Hematopoietic multipotent progenitor cell treated with erythropoietin and hydrocortisone succinate and interleukin-3 and kit ligand, for 6 days (in vitro differentiated cells): Measurements from ENCODE around the gene RALY.
A peak's percentile ranks its signal among the peaks of the same experiment; 100 is the strongest.
"Not testable (repeated sequence)": the region's sequence is repeated elsewhere in the genome, so short reads cannot be mapped to it uniquely, and the experiment has no call there.

Source experiments
- DNase-seq: peaks from one replicate; pipeline ENCODE4 v3.0.0-alpha.2; 2015

RALY gene

GRCh38 chr20:34111702-34112599 is 118.2 kb downstream of the RALY start, which contains the start of gene EIF2S2:
TSS of gene EIF2S2 (minus strand) at chr20:34112243. CDS start at chr20:34112110, 133 bp downstream.
- DNase-seq = peak; percentile 99

GRCh38 chr20:34112600-34113101 is 118.9 kb downstream of the RALY start:
- peak; percentile 67 for DNase-seq

- DNase-seq = no peak
Observed at GRCh38 chr20:34114809-34115208, 121.1 kb downstream of the RALY start.

GRCh38 chr20:34115232-34115631 is 121.5 kb downstream of the RALY start:
- no peak for DNase-seq

- DNase-seq = no peak
Observed at GRCh38 chr20:34120213-34120612, 126.5 kb downstream of the RALY start.

DNA sequence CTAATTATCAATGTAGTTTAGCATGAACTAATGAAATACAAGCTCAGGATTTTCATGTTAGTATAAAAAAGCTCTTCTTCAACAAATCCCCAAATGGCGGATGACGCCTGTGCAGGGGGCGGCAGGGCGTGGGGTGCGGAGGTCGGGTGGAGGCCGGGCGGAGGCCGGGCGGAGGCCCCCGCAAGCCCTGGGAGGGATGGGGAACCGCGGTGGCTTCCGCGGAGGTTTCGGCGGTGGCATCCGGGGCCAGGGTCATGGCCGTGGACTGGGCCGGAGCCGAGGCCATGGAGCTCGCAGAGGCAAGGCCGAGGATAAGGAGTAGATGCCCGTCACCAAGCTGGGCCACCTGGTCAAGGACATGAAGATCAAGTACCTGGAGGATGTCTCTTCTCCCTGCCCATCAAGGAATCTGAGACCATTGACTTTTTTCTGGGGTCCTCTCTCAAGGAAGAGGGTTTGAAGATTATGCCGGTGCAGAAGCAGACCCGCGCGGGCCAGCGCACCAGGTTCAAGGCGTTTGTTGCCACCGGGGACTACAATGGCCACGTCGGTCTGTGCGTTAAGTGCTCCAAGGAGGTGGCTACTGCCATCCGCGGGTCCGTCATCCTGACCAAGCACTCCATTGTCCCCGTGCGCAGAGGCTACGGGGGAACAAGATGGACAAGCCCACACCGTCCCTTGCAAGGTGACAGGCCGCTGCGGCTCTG is 128.7 kb downstream of the RALY start:
- no peak for DNase-seq

DNA sequence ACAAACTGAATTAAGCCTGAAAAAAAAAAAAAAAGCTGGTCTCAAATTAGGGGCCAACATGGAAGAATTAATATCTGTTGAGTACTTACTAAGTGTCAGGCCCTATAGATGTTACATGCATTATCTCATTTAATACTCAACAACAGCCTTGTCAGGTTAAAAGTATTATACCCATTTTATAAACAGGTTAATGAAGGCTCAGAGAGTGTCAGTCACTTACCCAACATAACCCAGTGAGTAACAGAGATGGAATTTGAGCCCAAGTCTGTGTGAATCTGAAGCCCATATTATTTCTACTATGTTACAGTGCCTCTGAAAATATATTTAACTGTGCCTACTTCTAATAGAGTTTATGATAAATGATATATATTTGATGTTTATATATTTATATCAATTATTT is 129.6 kb downstream of the RALY start:
- no peak for DNase-seq

DNA sequence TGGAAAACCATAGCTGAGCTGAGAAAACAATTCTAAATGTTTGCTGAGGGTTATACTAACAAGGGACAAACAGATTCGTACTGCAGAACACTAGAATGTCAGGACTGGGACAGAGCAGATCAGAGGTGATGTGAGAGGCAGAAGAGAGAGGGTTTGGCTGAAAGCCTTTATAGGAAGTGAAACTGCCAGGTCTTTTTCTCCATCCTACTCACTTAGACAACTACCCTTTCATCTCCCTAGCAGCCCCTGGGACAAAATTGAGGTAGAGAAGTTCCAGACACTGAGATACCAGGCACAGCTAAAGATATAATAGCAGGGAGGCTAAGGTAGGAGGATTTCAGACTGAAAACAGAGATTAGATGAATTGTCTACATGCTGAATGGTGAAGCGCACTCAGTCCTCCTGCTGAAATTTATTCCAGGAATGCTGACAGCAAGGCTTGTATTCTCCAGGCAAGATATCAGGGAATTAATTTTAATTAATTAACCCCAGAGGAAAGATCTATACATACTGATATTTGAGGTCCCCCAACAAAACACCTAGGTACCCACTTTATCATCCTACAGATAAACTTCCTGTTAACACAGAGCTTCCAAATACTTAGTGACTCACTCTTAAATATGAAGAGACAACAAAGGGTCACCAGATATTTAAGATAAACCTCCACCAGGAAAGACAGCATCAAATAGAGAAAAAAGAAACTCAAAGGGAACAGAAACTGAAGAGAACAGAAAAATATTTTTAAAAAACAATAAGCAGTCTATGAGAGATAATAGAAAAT is 130.9 kb downstream of the RALY start:
- DNase-seq = no peak

GRCh38 chr20:34127792-34128191 is 134.1 kb downstream of the RALY start:
- peak; percentile 79 for DNase-seq

DNA sequence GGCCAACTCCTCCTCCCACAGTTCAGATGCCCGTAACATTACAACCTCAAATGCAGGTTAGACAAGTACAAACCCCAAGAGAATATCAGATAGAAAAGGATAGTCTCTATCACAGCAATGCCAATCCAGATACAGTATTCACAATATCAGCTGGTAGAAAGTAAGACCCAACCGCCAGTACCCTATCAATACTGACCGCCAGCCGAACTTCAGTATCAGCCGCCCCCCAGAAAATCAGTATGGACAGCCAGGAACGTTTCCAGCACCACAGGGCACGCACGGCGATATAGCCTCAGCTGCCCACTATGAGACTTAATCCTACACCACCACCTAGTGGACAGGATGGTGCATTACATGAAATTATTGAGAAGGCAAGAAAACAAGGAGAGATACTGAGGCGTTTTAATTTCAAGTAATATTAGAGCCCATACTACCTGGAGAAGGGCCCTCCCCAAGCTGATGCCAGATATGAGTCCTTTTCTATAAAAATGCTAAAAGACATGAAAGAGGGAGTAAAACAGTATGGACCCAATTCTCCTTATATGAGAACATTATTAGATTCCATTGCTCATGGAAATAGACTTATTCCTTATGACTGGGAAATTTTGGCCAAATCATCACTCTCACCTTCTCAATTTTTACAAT is 135.9 kb downstream of the RALY start:
- DNase-seq = peak; percentile 88

- no peak for DNase-seq
Observed at GRCh38 chr20:34131491-34131890, 137.8 kb downstream of the RALY start.

DNA sequence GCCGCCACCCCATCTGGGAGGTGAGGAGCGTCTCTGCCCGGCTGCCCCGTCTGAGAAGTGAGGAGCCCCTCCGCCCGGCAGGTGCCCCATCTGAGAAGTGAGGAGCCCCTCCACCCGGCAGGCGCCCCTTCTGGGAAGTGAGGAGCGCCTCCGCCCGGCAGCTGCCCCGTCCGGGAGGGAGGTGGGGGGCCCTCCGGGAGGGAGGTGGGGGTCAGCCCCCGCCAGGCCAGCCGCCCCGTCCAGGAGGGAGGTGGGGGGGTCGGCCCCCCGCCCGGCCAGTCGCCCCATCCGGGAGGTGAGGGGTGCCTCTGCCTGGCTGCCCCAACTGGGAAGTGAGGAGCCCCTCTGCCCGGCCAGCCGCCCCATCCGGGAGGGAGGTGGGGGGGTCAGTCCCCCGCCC is 138.8 kb downstream of the RALY start:
- DNase-seq = not testable (repeated sequence)

DNA sequence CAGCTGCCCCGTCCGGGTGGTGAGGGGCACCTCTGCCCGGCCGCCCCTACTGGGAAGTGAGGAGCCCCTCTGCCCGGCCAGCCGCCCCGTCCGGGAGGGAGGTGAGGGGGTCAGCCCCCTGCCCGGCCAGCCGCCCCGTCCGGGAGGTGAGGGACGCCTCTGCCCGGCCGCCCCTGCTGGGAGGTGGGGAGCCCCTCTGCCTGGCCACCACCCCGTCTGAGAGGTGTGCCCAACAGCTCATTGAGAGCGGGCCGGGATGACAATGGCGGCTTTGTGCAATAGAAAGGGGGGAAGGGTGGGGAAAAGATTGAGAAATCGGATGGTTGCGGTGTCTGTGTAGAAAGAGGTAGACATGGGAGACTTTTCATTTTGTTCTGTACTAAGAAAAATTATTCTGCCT is 139.2 kb downstream of the RALY start:
- not testable (repeated sequence) for DNase-seq

DNA sequence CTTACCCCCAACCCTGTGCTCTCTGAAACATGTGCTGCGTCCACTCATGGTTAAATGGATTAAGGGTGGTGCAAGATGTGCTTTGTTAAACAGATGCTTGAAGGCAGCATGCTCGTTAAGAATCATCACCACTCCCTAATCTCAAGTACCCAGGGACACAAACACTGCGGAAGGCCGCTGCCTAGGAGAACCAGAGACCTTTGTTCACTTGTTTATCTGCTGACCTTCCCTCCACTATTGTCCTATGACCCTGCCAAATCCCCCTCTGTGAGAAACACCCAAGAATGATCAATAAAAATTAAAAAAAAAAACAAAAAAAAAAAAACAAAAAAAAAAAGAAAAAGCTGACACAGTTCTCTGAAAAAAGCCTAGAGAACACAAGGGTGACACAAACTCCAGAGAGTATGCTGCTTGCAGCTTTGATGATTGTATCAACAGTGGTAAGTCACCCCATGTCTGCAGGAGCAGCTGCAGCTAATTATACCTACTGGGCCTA is 139.7 kb downstream of the RALY start:
- DNase-seq = not testable (repeated sequence)
